SU-DHL-6 (cell line): ENCODE measurements around the gene IFI30.

ENCODE experiments used
- EZH2phosphoT487 ChIP-seq: fragments of 200-600 bp; sonication (generic), shearing (Covaris generic); conservative IDR thresholded peaks from 2 replicates; pipeline ENCODE4 v1.6.1; 2018; ENCODE audit warnings: mild to moderate bottlenecking, antibody characterized with exemption, low read length, moderate library complexity, mixed read lengths
- TF ChIP-seq, protein P1 (sequence below): fragments of 200-600 bp; sonication (generic); IDR thresholded peaks from one replicate; pipeline ENCODE4 v1.5.1; 2017; ENCODE audit warnings: antibody characterized with exemption, mild to moderate bottlenecking, low read length, moderate library complexity; ENCODE audit not compliant: insufficient read depth, poor library complexity, severe bottlenecking

DNA sequence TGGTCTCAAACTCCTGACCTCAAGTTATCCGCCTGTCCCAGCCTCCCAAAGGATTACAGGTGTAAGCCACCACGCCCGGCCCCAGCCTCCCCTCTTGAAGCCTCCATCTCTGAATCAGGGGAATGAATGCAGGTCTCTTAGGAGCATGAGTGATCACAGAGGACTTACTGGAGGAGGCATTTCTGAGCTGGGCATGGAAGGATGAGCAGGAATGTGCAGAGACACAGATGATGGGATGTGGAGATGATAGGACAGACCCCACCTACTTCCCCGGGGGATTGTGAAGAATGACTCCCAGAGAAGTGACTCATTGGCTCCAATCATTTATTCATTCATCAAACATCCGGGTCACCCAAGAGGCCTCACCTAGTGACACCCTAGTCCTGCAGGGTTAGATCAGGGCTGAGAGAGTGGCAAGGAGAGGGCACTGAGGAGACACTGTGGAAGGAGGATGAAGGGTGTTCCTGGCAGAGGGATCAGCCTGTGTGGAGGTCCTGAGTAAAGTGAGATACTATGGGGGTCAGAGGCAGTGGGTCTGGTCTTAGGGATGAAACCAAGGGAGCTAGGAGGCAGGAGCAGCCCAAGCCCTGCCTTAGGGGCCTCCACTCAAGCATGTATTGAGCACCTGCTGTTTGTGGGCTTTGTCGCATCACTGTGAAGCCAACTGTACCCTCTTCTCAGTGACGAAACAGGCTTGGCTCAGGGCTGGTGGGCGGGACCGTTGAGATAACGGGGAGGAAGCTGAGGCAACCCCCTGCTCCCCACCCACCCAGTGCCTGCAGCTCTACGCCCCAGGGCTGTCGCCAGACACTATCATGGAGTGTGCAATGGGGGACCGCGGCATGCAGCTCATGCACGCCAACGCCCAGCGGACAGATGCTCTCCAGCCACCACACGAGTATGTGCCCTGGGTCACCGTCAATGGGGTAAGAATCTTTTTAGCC lies 3.0 kb downstream of the IFI30 start:
- TF ChIP-seq, protein P1, sequence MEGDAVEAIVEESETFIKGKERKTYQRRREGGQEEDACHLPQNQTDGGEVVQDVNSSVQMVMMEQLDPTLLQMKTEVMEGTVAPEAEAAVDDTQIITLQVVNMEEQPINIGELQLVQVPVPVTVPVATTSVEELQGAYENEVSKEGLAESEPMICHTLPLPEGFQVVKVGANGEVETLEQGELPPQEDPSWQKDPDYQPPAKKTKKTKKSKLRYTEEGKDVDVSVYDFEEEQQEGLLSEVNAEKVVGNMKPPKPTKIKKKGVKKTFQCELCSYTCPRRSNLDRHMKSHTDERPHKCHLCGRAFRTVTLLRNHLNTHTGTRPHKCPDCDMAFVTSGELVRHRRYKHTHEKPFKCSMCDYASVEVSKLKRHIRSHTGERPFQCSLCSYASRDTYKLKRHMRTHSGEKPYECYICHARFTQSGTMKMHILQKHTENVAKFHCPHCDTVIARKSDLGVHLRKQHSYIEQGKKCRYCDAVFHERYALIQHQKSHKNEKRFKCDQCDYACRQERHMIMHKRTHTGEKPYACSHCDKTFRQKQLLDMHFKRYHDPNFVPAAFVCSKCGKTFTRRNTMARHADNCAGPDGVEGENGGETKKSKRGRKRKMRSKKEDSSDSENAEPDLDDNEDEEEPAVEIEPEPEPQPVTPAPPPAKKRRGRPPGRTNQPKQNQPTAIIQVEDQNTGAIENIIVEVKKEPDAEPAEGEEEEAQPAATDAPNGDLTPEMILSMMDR, result no peak
- no peak for TF ChIP-seq EZH2phosphoT487
